Activated naive CD4-positive, alpha-beta T cell treated with anti-CD3 and anti-CD28 coated beads for 36 hours (primary cell): ENCODE measurements around the gene SLC6A4. TPM values are rescaled to one million over a fixed set of nuclear protein-coding genes. Genes with fewer than 3 reads are reported as not detected.
"Not testable (repeated sequence)": the region's sequence is repeated elsewhere in the genome, so short reads cannot be mapped to it uniquely, and the experiment has no call there.

Experiments used
- CTCF ChIA-PET: fragments of 350-600 bp; sonication (Branson Sonifier 250); formaldehyde crosslinking; loops from one replicate; lab custom pipeline; 2021; ENCODE audit warnings: antibody characterized with exemption; lab: Charles Lee
- DNase-seq: peaks from one replicate; pipeline ENCODE4 v3.0.0-alpha.2; 2020
- H3K27ac Mint-ChIP-seq: one replicate; pipeline ENCODE4 v1.8.0; 2021; ENCODE audit warnings: mild to moderate bottlenecking, mixed read lengths
- H3K27me3 Mint-ChIP-seq: one replicate; pipeline ENCODE4 v1.8.0; 2021; ENCODE audit warnings: low read depth, mixed read lengths
- H3K36me3 Mint-ChIP-seq: one replicate; pipeline ENCODE4 v1.8.0; 2021; ENCODE audit warnings: low read depth, mixed read lengths
- H3K4me1 Mint-ChIP-seq: one replicate; pipeline ENCODE4 v1.8.0; 2021; ENCODE audit warnings: low read depth, mixed read lengths
- H3K4me3 Mint-ChIP-seq: one replicate; pipeline ENCODE4 v1.8.0; 2021; ENCODE audit warnings: mild to moderate bottlenecking, moderate library complexity, mixed read lengths
- H3K9me3 Mint-ChIP-seq: one replicate; pipeline ENCODE4 v1.8.0; 2021; ENCODE audit warnings: mixed read lengths
- intact Hi-C: fragments of 100-400 bp; cut with micrococcal nuclease; formaldehyde crosslinking; loops from one replicate; pipeline ENCODE4 v1.15.1; 2023
- total RNA-seq, 2 experiments: library from RNA; stranded (reverse); gene quantifications; one replicate each; pipeline ENCODE4 v1.2.3, GENCODE V29; 2021

SLC6A4 gene
- total RNA-seq, 2 experiments from 2014 or later: not detected

DNA sequence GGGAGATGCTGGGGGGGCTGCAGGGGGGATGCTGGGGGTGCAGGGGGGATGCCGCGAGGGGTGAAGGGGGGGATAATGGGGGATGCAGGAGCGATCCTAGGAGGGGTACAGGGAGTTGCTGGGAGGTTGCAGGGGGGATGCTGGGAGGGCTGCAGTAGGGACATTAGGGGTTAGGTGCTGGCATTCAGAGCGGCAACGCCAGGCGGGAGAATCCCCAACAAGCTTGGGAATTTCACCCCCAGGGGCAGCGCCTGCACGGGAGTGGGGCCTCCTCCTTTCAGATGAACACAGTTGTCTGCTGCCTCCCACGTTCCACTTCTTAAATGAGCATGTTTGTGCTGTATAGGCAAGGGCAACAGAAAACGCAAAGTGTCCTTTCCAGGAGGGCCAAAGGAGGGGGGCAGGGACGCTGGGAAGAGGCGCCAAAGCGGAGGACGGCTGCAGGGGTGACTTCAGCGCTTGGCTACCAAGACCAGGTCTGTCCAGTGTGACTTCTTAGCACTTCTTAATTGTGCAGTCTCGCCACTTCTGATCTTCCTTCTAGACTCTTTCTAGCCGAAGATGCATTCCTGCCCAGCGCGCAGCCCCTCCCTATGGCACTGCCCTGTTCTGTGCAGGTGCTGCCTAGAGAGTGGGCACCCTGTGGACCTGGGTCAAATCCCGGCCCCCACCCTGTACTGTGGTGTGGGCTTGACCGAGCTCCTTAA lies 2.0 kb upstream of the SLC6A4 start:
- intact Hi-C loops: loop anchor here (1.0 to 5.0 kb wide), 2 partner anchors 100 to 133 kb away; no protein-coding TSS in a partner anchor
- Mint-ChIP-seq H3K27ac (no peak overlapping the region), H3K4me1 (peaks cover 22% of the 10 kb centered on the region), H3K27me3 (peaks cover 58% of the 10 kb centered on the region), H3K4me3 (no peak overlapping the region), H3K36me3 (no peaks in the 10 kb centered on the region), H3K9me3 (no peaks in the 10 kb centered on the region)
- CTCF ChIA-PET: interaction anchor here (0.9 to 1.6 kb wide), 3 partner anchors 99 to 142 kb away, joined by 3 to 8 read pairs (median 5); no protein-coding TSS in a partner anchor
- no peak for DNase-seq

DNA sequence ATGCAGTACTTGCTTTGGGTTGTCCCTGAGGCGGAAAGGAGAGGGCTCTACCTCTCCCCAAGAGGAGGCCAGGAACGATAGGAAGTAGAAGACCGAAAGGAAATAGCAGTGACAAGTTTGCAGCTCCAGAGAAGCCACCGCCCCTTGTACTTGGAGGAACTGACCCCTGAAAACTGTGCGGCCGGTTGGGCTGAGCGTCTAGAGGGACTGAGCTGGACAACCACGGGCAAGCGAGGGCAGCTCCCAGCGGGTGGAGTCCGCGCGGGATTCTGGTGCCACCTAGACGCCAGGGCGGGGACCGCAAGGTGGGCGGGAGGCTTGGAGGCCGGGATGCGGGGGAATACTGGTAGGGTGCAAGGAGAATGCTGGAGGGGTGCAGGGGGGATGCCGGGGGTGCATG lies 1.3 kb upstream of the SLC6A4 start:
- peak; percentile 46 for DNase-seq
- peaks cover 22% of the 10 kb centered on the region for H3K4me1 Mint-ChIP-seq
- CTCF ChIA-PET: interaction anchor here (0.6 to 1.6 kb wide), 9 partner anchors 11 to 278 kb away, joined by 3 to 8 read pairs (median 3); no protein-coding TSS in a partner anchor
- no peak overlapping the region for H3K27ac Mint-ChIP-seq
- no peak overlapping the region for H3K4me3 Mint-ChIP-seq
- peaks cover 62% of the 10 kb centered on the region for H3K27me3 Mint-ChIP-seq
- no peaks in the 10 kb centered on the region for H3K9me3 Mint-ChIP-seq
- intact Hi-C loops: loop anchor here (1.0 to 5.0 kb wide), 2 partner anchors 101 to 132 kb away; no protein-coding TSS in a partner anchor
- no peaks in the 10 kb centered on the region for H3K36me3 Mint-ChIP-seq

DNA sequence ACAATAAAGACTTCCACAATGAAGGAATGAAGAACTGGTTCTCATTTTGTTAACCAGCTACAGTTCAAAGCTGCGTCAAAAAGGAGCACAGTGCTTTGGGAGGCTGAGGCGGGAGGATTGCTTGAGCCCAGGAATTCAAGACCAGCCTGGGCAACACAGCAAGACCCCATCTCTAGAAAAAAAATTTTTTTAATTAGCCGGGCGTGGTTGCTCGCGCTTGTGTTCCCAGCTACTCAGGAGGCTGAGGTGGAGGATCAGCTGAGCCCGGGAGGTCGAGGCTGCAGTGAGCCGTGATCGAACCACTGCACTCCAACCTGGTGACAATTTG lies 764 bp upstream of the SLC6A4 start:
- Mint-ChIP-seq H3K9me3 (no peaks in the 10 kb centered on the region), H3K27ac (no peak overlapping the region), H3K4me1 (peaks cover 22% of the 10 kb centered on the region), H3K27me3 (peaks cover 63% of the 10 kb centered on the region), H3K36me3 (no peaks in the 10 kb centered on the region), H3K4me3 (peak overlapping the region; percentile 59)
- intact Hi-C loops: loop anchor here (5.0 kb wide), 1 partner anchor 101 kb away; no protein-coding TSS in a partner anchor
- DNase-seq: no peak
- CTCF ChIA-PET: interaction anchor here (0.6 to 1.6 kb wide), 9 partner anchors 11 to 278 kb away, joined by 3 to 8 read pairs (median 3); no protein-coding TSS in a partner anchor

DNA sequence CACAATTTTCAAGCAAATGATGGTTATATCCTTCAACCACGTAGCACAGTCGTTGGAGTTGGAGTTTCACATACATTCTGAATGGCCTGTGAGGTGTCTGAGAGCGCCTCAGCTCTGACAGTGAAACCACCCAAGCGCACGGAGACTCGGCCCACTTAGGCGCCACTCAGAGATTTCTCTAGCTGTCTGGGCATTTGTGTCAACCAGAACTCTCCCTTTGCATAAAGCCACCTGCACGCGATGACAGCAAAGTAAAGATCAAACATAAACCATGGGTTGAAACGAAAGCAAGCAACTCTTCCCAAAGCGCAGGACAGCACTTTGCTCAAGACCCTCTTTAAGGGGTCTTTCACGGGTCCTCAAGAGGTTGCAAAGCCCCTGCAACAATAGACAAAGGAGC lies 533 bp downstream of the SLC6A4 start:
- intact Hi-C loops: loop anchor here (5.0 kb wide), 1 partner anchor 102 kb away; no protein-coding TSS in a partner anchor
- Mint-ChIP-seq H3K27me3 (peaks cover 59% of the 10 kb centered on the region), H3K36me3 (no peaks in the 10 kb centered on the region), H3K27ac (no peak overlapping the region), H3K4me3 (no peak overlapping the region), H3K9me3 (no peaks in the 10 kb centered on the region), H3K4me1 (peaks cover 22% of the 10 kb centered on the region)
- peak; percentile 14 for DNase-seq
- CTCF ChIA-PET: interaction anchor here (2.0 kb wide), 1 partner anchor 130 kb away, joined by 5 read pairs; no protein-coding TSS in a partner anchor

DNA sequence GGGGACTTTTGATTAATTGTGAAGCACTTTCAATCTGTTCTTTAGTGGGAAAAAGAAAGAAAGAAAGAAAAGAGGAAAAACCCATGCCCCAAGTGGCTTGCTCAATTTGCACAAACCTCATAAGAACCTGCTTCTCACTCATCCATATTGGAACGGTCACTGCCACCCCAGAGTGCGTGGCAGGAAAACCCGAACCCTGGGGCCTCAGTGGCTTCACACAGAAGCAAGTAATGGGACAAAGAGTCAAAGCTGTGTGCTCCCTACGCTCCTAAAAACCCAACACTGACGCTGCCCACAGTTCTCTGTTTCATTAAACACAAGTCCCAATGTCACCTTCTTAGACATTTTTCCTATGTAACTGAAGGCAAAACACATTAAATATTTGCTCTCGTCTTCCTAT lies 1.2 kb downstream of the SLC6A4 start:
- Mint-ChIP-seq H3K4me3 (no peak overlapping the region), H3K36me3 (no peaks in the 10 kb centered on the region), H3K27me3 (peaks cover 55% of the 10 kb centered on the region), H3K27ac (no peak overlapping the region), H3K4me1 (peaks cover 22% of the 10 kb centered on the region), H3K9me3 (no peaks in the 10 kb centered on the region)
- CTCF ChIA-PET: interaction anchor here (2.0 kb wide), 1 partner anchor 130 kb away, joined by 5 read pairs; no protein-coding TSS in a partner anchor
- intact Hi-C loops: no loop called here
- DNase-seq: no peak

DNA sequence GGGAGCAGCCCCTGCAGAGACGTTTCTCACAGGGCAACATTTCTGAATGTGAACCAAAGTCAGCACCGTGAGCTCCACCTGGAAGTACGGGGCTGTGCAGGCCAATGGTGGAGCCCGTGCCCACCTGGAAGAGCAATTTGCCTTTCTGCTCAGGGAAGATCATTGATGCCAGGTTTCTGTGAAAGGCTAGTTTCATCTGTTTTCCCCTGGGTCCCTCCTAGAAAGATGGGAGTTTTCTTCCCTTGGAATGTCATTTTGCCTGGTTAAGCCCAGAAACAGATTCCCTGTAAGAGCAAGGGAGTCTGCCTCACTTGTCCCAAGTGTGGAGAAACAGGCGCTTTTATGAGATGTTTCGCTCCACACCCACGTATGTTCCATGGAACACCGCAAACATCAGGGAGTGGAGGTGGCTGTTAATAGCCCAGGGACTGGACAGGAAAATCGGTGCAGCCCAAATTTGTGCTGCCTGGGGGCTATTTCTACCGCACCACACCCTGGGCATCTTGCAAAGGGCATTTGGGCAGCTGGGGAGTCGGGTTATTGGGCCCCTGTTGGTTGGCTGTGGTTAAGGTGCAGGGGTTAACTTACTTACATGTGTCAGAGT lies 2.6 kb downstream of the SLC6A4 start:
- H3K4me3 Mint-ChIP-seq: no peak overlapping the region
- intact Hi-C loops: no loop called here
- peaks cover 18% of the 10 kb centered on the region for H3K4me1 Mint-ChIP-seq
- H3K36me3 Mint-ChIP-seq: no peaks in the 10 kb centered on the region
- no peaks in the 10 kb centered on the region for H3K9me3 Mint-ChIP-seq
- H3K27me3 Mint-ChIP-seq: peaks cover 44% of the 10 kb centered on the region
- no peak for DNase-seq
- no peak overlapping the region for H3K27ac Mint-ChIP-seq
- CTCF ChIA-PET: interaction anchor here (2.0 kb wide), 1 partner anchor 128 kb away, joined by 5 read pairs; no protein-coding TSS in a partner anchor

DNA sequence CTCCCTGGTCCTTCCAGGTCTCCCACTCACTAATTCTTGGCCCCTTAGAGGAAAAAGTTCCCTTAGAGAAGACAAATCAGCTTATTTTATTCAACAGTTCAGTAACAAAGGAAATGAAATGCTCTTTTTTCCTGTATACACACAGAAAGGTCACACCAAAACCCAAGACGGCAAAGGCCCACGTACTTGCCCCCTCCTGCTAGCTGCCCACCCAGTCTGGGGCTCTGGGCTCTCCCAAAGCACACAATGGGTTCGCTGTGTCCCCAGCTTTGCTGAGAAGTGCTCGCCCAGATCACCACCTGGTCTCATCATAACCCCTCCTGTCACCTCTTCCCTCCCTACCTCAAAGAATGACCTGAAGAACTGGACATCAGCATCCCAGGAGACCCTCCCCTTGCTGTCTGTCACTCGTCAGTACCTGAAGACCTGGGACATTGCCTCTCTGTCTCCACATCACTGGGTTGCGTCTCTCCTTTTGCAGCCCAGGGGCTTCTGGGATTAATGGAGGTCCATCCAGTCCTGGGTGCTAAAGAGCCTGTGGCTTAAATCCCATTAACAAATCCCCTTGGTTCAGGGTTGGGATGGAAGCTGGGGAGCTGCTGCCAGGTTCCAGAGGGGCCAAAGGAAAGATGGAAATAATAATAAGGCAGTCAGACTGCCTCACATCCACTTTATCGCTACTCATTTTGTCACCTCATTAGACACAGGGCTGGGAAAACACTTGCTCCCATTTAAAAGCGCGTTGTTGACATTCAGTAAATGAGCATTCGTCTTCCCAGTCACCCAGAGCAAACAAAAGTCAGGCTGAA lies 3.3 kb downstream of the SLC6A4 start:
- peaks cover 13% of the 10 kb centered on the region for H3K4me1 Mint-ChIP-seq
- H3K9me3 Mint-ChIP-seq: no peaks in the 10 kb centered on the region
- intact Hi-C loops: no loop called here
- DNase-seq: no peak
- no peaks in the 10 kb centered on the region for H3K36me3 Mint-ChIP-seq
- H3K4me3 Mint-ChIP-seq: no peak overlapping the region
- CTCF ChIA-PET: no interaction called here
- peaks cover 38% of the 10 kb centered on the region for H3K27me3 Mint-ChIP-seq
- no peak overlapping the region for H3K27ac Mint-ChIP-seq

DNA sequence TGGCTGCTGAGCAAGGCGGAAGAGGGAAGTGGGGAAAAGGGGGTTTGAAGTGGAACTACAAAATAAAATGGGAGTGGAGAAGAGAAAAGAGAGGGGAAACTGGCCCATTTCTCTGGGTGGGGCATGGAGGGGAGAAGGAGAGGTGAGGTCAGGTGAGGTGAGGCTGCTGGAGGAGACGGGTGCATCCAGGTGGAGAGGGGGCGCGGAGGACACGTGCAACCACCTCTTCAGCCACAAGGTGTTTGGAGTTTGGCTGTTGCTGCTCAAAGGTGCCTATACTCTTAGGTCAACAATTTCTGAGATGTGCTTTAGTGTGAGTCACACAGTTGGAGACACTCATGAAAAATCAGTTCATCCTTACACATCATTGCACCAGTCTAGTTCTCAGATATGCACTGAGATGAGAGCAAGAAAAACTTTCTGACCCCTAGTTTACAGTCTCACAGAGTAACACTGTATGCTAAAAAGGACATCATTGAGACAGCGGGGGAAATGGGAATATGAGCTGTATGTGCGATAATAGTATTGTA lies 4.8 kb downstream of the SLC6A4 start:
- no peak overlapping the region for H3K27ac Mint-ChIP-seq

DNA sequence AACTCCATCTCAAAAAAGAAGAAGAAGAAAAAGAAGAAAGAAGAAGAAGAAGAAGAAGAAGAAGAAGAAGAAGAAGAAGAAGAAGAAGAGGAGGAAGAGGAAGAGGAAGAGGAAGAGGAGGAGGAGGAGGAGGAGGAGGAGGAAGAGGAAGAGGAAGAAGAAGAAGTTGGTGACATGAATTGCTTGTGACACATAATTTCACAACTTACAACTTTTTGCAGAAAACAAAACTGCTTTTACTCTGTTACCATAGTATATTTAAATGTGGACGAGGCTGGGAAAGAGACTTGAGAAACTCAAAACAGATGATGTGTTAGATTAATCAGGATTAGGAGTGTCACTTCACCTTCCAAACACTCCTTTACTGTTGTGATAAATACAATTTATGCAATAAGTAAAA lies 5.5 kb downstream of the SLC6A4 start:
- DNase-seq, H3K4me1 Mint-ChIP-seq, H3K9me3 Mint-ChIP-seq, H3K4me3 Mint-ChIP-seq, intact Hi-C loops, H3K36me3 Mint-ChIP-seq, H3K27ac Mint-ChIP-seq: not testable (repeated sequence)
- peaks cover 24% of the 10 kb centered on the region for H3K27me3 Mint-ChIP-seq
- CTCF ChIA-PET: interaction anchor here (0.6 kb wide), 1 partner anchor 106 kb away, joined by 3 read pairs; no protein-coding TSS in a partner anchor

More for the DNA sequence above, 4.8 kb downstream of the SLC6A4 start:
- Mint-ChIP-seq H3K27me3 (peaks cover 28% of the 10 kb centered on the region), H3K9me3 (no peaks in the 10 kb centered on the region), H3K4me3 (no peak overlapping the region), H3K36me3 (no peaks in the 10 kb centered on the region), H3K4me1 (peaks cover 5% of the 10 kb centered on the region)
- CTCF ChIA-PET: no interaction called here
- intact Hi-C loops: no loop called here
- no peak for DNase-seq

DNA sequence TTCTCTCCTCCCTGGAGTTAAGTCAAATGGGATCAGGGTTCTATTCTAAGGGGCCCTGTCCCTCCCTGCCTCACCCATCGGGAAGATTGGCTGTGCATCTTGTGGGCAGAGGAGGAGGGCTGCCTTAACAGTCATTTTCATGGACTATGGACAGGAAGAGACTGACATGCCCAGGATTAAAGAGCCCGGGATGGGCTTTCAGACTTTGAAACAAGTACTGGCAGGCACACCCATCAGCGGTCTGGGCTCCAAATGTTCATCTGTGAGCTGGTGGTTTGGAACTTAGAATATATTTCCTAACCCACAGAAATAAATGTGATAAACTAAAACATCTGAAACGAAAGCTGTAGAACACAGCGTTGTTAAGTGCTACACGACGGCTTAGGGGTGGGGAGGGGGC lies 6.5 kb downstream of the SLC6A4 start:
- H3K9me3 Mint-ChIP-seq: no peaks in the 10 kb centered on the region
- H3K4me3 Mint-ChIP-seq: no peak overlapping the region
- H3K27me3 Mint-ChIP-seq: peaks cover 14% of the 10 kb centered on the region
- no peak overlapping the region for H3K27ac Mint-ChIP-seq
- DNase-seq: no peak
- no peaks in the 10 kb centered on the region for H3K36me3 Mint-ChIP-seq
- CTCF ChIA-PET: interaction anchor here (0.6 kb wide), 1 partner anchor 125 kb away, joined by 4 read pairs; no protein-coding TSS in a partner anchor
- no peaks in the 10 kb centered on the region for H3K4me1 Mint-ChIP-seq
- intact Hi-C loops: no loop called here

DNA sequence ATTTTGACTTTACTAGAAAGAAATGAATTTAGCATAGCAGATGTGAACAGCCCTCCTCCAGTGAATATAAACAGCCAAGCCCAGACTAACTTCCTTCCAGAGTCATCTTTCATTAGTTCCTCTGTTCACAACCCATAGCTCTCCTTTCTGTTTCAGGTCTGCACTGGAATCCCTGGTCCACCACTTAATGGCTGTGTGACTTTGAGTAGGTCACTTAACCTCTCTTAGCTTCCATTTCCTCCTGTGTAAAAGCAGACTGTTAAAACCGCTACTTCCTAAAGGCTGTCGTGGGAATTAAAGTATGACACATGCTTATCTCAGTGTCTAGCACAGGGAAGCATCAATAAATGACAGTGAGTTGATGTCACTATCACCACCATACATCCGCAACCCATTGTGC lies 7.5 kb downstream of the SLC6A4 start:
- Mint-ChIP-seq H3K36me3 (no peaks in the 10 kb centered on the region), H3K27ac (no peak overlapping the region), H3K4me3 (no peak overlapping the region), H3K27me3 (peaks cover 6% of the 10 kb centered on the region), H3K9me3 (no peaks in the 10 kb centered on the region), H3K4me1 (no peaks in the 10 kb centered on the region)
- no peak for DNase-seq
- intact Hi-C loops: no loop called here
- CTCF ChIA-PET: no interaction called here

DNA sequence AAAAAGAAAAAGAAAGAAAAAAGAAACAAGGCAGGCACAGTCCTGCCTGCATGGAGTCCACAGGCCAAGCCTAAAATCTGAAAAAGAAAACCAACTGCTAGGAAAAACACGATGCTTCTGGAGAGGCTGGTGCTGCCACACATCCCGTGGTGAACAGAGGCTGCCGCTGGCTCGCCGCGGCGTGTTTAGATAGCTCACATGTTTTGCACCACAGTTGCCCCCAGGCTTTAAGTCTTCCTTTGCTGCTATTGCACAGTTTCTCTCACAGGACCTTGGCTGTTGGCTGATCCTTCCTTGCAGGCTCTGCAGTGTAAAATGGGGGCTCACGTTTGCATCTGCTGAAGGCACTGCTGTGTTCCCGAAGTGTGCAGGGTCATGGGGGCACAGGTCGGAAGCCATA lies 8.6 kb downstream of the SLC6A4 start:
- Mint-ChIP-seq H3K27ac (no peak overlapping the region), H3K4me3 (no peak overlapping the region), H3K27me3 (peaks cover 2% of the 10 kb centered on the region), H3K4me1 (no peaks in the 10 kb centered on the region), H3K9me3 (no peaks in the 10 kb centered on the region), H3K36me3 (no peaks in the 10 kb centered on the region)
- intact Hi-C loops: no loop called here
- CTCF ChIA-PET: no interaction called here
- no peak for DNase-seq
